BLaER1 treated with 17β-estradiol and CSF1 and Interleukin-3, amounts not matched to agents 10 nM and 100 nM (cell line): Measurements from ENCODE around the gene HIGD1C.
A peak's percentile ranks its signal among the peaks of the same experiment; 100 is the strongest.

Experiments
- H3K27ac ChIP-seq, 11 experiments: shearing (Covaris generic); formaldehyde crosslinking; 2 replicates each; pipeline ENCODE4 v1.8.1; 2022
- H3K27me3 ChIP-seq, 11 experiments: shearing (Covaris generic); formaldehyde crosslinking; 2 replicates each; pipeline ENCODE4 v1.8.1; 2022
- H3K36me3 ChIP-seq, 11 experiments: shearing (Covaris generic); formaldehyde crosslinking; 2 replicates each; pipeline ENCODE4 v1.8.1; 2022
- H3K4me1 ChIP-seq, 10 experiments: shearing (Covaris generic); formaldehyde crosslinking; 2 replicates each; pipeline ENCODE4 v1.8.1; 2022
- H3K4me2 ChIP-seq, 11 experiments: shearing (Covaris generic); formaldehyde crosslinking; 2 replicates each; pipeline ENCODE4 v1.8.1; 2022
- H3K4me3 ChIP-seq, 10 experiments: shearing (Covaris generic); formaldehyde crosslinking; 2 replicates each; pipeline ENCODE4 v1.8.1; 2022
- H3K9ac ChIP-seq, 11 experiments: shearing (Covaris generic); formaldehyde crosslinking; 2 replicates each; pipeline ENCODE4 v1.8.1; 2022
- H3K9me3 ChIP-seq, 11 experiments: shearing (Covaris generic); formaldehyde crosslinking; replicated peaks in 1 of 11; 2 replicates each; pipeline ENCODE4 v1.8.1; 2022
- H4K20me1 ChIP-seq, 11 experiments: shearing (Covaris generic); formaldehyde crosslinking; 2 replicates each; pipeline ENCODE4 v1.8.1; 2022
- Cebpa-rat ChIP-seq, 11 experiments: shearing (Covaris generic); IDR thresholded peaks; 2 replicates each; pipeline ENCODE4 v1.8.1; 2022

The HIGD1C gene

GRCh38 chr12:50984586-50985298 is 32.4 kb downstream of the HIGD1C start:
- Histone ChIP-seq H3K36me3 (peaks cover 24 to 71% (median 39%) of the 10 kb centered on the region in 11 experiments), H3K4me3 (no peak overlapping the region), H3K27ac (peak overlapping the region in 3 of 11 experiments; percentile 9 to 42 (median 11); a peak in 2 of 22 replicates), H3K4me2 (peak overlapping the region in 2 of 11 experiments; percentile 50 to 69; a peak in 5 of 22 replicates), H3K9ac (peak overlapping the region in 2 of 11 experiments; percentile 4 to 7; a peak in 1 of 22 replicates), H3K9me3 (no peaks in the 10 kb centered on the region), H4K20me1 (peaks cover 0 to 42% (median 0%) of the 10 kb centered on the region in 11 experiments; a peak in 3 of 22 replicates), H3K4me1 (peaks cover 0 to 37% (median 0%) of the 10 kb centered on the region in 10 experiments; a peak in 6 of 20 replicates), H3K27me3 (no peaks in the 10 kb centered on the region)
- no peak for TF ChIP-seq Cebpa-rat (IDR thresholded peaks at IDR 0.05)

DNA sequence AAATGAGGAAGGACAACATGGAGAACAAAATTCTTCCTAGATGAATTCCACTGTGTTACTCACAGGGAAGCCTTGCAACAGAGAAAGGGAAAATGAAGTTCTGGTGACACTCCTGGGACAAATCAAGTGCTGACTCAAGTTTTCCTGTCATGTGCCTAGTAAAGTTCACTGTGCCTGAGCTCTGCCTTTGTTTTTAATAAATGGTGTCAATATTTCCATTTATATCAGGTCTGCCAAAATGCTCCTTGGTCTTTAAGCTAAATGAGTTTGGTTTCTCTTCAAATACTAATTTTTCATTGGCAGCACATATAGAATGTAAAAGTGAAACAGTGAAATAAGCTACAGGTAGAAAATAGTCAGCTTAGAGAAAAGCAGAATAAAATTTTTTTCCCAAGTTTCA is 33.0 kb downstream of the HIGD1C start:
- Histone ChIP-seq H4K20me1 (peaks cover 0 to 48% (median 0%) of the 10 kb centered on the region in 11 experiments; a peak in 3 of 22 replicates), H3K4me3 (no peak overlapping the region), H3K36me3 (peaks cover 27 to 71% (median 42%) of the 10 kb centered on the region in 11 experiments), H3K4me2 (peak overlapping the region in 3 of 11 experiments; percentile 6 to 69 (median 50); a peak in 5 of 22 replicates), H3K9me3 (no peaks in the 10 kb centered on the region), H3K27ac (peak overlapping the region in 3 of 11 experiments; percentile 9 to 42 (median 11); a peak in 2 of 22 replicates), H3K27me3 (no peaks in the 10 kb centered on the region), H3K9ac (peak overlapping the region in 2 of 11 experiments; percentile 4 to 7; a peak in 3 of 22 replicates), H3K4me1 (peaks cover 0 to 37% (median 0%) of the 10 kb centered on the region in 10 experiments; a peak in 6 of 20 replicates)
- TF ChIP-seq Cebpa-rat (IDR thresholded peaks at IDR 0.05) = no peak

DNA sequence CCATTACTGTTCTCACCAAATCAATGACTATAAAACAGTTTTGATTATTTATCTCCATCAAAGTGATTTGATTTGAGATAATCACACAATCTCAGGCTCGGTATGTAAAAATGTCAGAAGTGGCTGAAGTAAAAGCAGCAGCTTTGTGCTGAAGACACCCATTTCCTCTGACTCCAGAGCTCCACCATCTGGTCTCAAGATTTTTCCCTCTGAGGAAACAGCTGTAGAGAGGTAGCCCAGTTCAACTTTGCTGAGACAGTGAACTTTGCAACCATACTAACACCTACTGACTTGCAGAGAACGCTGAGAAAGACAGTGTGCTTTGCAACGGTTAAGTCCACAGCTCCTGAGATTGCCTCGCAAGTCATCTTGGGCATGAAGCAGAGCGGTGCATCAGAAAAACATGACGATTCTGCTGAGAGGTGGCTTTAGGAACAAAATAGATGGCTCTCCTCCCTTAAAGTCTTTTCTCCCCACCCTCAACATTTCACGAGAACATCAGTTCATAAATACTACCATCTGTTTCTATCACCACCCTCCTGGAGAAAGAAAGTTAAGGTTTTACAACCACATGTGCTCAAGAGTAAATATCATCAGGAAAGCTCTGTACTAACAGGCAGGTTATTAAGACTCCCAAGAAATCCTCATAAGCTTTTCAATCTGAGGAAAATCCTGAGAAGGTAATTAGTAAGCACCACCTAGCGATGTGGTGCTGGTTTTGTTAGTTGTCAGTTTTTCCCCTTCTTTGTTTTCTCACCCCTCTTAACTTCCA is 34.8 kb downstream of the HIGD1C start:
- H3K4me2 ChIP-seq = peak overlapping the region in 1 of 11 experiments; percentile 69; a peak in 1 of 22 replicates
- H3K4me3 ChIP-seq = no peak overlapping the region
- H3K4me1 ChIP-seq = peaks cover 0 to 55% (median 0%) of the 10 kb centered on the region in 10 experiments; a peak in 6 of 20 replicates
- H3K36me3 ChIP-seq = peaks cover 42 to 72% (median 54%) of the 10 kb centered on the region in 11 experiments
- no peak overlapping the region for H3K27ac ChIP-seq
- H3K9me3 ChIP-seq = no peaks in the 10 kb centered on the region
- H4K20me1 ChIP-seq = peaks cover 0 to 66% (median 0%) of the 10 kb centered on the region in 11 experiments; a peak in 5 of 22 replicates
- H3K27me3 ChIP-seq = no peaks in the 10 kb centered on the region
- no peak for TF ChIP-seq Cebpa-rat (IDR thresholded peaks at IDR 0.05)
- peak overlapping the region in 1 of 11 experiments; percentile 40; a peak in 2 of 22 replicates for H3K9ac ChIP-seq

- Histone ChIP-seq H3K4me3 (no peak overlapping the region), H4K20me1 (peaks cover 0 to 75% (median 0%) of the 10 kb centered on the region in 11 experiments; a peak in 5 of 22 replicates), H3K27me3 (no peaks in the 10 kb centered on the region), H3K4me1 (peaks cover 0 to 64% (median 0%) of the 10 kb centered on the region in 10 experiments; a peak in 6 of 20 replicates), H3K4me2 (no peak overlapping the region), H3K36me3 (peaks cover 51 to 81% (median 63%) of the 10 kb centered on the region in 11 experiments), H3K27ac (no peak overlapping the region), H3K9ac (no peak overlapping the region), H3K9me3 (no peaks in the 10 kb centered on the region)
- TF ChIP-seq Cebpa-rat (IDR thresholded peaks at IDR 0.05) = no peak
Observed at GRCh38 chr12:50988051-50988450, 35.7 kb downstream of the HIGD1C start.

- no peaks in the 10 kb centered on the region for H3K9me3 ChIP-seq
- no peak overlapping the region for H3K4me3 ChIP-seq
- peaks cover 59 to 86% (median 71%) of the 10 kb centered on the region in 11 experiments for H3K36me3 ChIP-seq
- H3K9ac ChIP-seq = no peak overlapping the region
- no peaks in the 10 kb centered on the region for H3K27me3 ChIP-seq
- peaks cover 0 to 71% (median 0%) of the 10 kb centered on the region in 10 experiments; a peak in 6 of 20 replicates for H3K4me1 ChIP-seq
- peaks cover 0 to 83% (median 0%) of the 10 kb centered on the region in 11 experiments; a peak in 5 of 22 replicates for H4K20me1 ChIP-seq
- TF ChIP-seq Cebpa-rat (IDR thresholded peaks at IDR 0.05) = no peak
- H3K4me2 ChIP-seq = no peak overlapping the region
- no peak overlapping the region for H3K27ac ChIP-seq
Observed at GRCh38 chr12:50988871-50989270, 36.5 kb downstream of the HIGD1C start.

GRCh38 chr12:50990147-50990727 is 37.9 kb downstream of the HIGD1C start:
- Histone ChIP-seq H3K36me3 (peaks cover 72 to 93% (median 84%) of the 10 kb centered on the region in 11 experiments), H4K20me1 (peaks cover 0 to 90% (median 0%) of the 10 kb centered on the region in 11 experiments; a peak in 5 of 22 replicates), H3K27ac (no peak overlapping the region), H3K4me1 (peaks cover 0 to 59% (median 0%) of the 10 kb centered on the region in 10 experiments; a peak in 6 of 20 replicates), H3K9ac (no peak overlapping the region), H3K9me3 (no peaks in the 10 kb centered on the region), H3K27me3 (no peaks in the 10 kb centered on the region), H3K4me3 (no peak overlapping the region), H3K4me2 (no peak overlapping the region)
- no peak for TF ChIP-seq Cebpa-rat (IDR thresholded peaks at IDR 0.05)

DNA sequence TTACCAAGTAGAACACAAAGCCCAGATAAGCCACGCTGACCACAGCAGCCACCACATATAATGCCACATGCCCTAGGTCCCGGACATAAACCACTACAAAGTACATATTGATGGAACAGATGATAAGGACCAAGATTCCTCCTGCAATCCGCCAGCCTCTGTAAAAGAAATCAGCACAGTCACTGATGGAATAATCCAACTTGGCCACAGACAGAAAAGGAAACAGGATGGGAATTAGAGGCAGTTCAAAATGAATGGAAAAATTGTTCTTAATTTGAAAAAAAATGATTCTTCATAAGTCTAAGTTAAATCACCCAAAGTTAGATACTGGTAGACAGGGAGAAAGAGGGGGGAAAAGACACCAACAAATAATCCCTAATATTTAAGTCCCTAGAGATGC is 38.4 kb downstream of the HIGD1C start:
- H3K9ac ChIP-seq = no peak overlapping the region
- H3K4me1 ChIP-seq = peaks cover 0 to 54% (median 0%) of the 10 kb centered on the region in 10 experiments; a peak in 6 of 20 replicates
- TF ChIP-seq Cebpa-rat (IDR thresholded peaks at IDR 0.05) = no peak
- H3K4me3 ChIP-seq = no peak overlapping the region
- peaks cover 78 to 99% (median 89%) of the 10 kb centered on the region in 11 experiments for H3K36me3 ChIP-seq
- no peak overlapping the region for H3K4me2 ChIP-seq
- H3K27me3 ChIP-seq = no peaks in the 10 kb centered on the region
- no peaks in the 10 kb centered on the region for H3K9me3 ChIP-seq
- H3K27ac ChIP-seq = no peak overlapping the region
- H4K20me1 ChIP-seq = peaks cover 0 to 96% (median 0%) of the 10 kb centered on the region in 11 experiments; a peak in 5 of 22 replicates

GRCh38 chr12:50991291-50991690 is 38.9 kb downstream of the HIGD1C start:
- Histone ChIP-seq H3K9me3 (no peaks in the 10 kb centered on the region), H3K9ac (no peak overlapping the region), H3K4me3 (no peak overlapping the region), H3K27me3 (no peaks in the 10 kb centered on the region), H4K20me1 (peaks cover 0 to 96% (median 0%) of the 10 kb centered on the region in 11 experiments; a peak in 5 of 22 replicates), H3K36me3 (peaks cover 81 to 100% (median 94%) of the 10 kb centered on the region in 11 experiments), H3K4me2 (no peak overlapping the region), H3K4me1 (peaks cover 0 to 49% (median 0%) of the 10 kb centered on the region in 10 experiments; a peak in 4 of 20 replicates), H3K27ac (no peak overlapping the region)
- TF ChIP-seq Cebpa-rat (IDR thresholded peaks at IDR 0.05) = no peak
